GM21367 (cell line): Measurements from ENCODE around the gene SLC35A4.
"Not testable (repeated sequence)": the region's sequence is repeated elsewhere in the genome, so short reads cannot be mapped to it uniquely, and the experiment has no call there.

ENCODE experiments used
- ATAC-seq: cut with Tn5 transposase; IDR thresholded peaks from one replicate; pipeline ENCODE4 v1.9.1; 2021; ENCODE audit not compliant: unreplicated experiment

The SLC35A4 gene

GRCh38 chr5:140588311-140589070, 23.9 kb downstream of the SLC35A4 start:
- no peak for ATAC-seq

GRCh38 chr5:140590861-140591260, 26.2 kb downstream of the SLC35A4 start:
- no peak for ATAC-seq

- no peak for ATAC-seq
These were observed 27.2 kb downstream of the SLC35A4 start for GRCh38 chr5:140591747-140592372.

- not testable (repeated sequence) for ATAC-seq
These were observed 28.4 kb downstream of the SLC35A4 start for GRCh38 chr5:140593070-140593469.

GRCh38 chr5:140594169-140594568, 29.5 kb downstream of the SLC35A4 start:
- no peak for ATAC-seq

- no peak for ATAC-seq
These were observed 31.1 kb downstream of the SLC35A4 start for GRCh38 chr5:140595538-140596300.

GRCh38 chr5:140596321-140596741, 31.7 kb downstream of the SLC35A4 start:
- no peak for ATAC-seq

- ATAC-seq: no peak
These were observed 34.2 kb downstream of the SLC35A4 start for GRCh38 chr5:140598836-140599235.

GRCh38 chr5:140600096-140600495, 35.5 kb downstream of the SLC35A4 start:
- no peak for ATAC-seq

GRCh38 chr5:140602147-140602546, 37.5 kb downstream of the SLC35A4 start:
- ATAC-seq: no peak

GRCh38 chr5:140603446-140603698, 38.7 kb downstream of the SLC35A4 start:
- not testable (repeated sequence) for ATAC-seq

- no peak for ATAC-seq
These were observed 39.1 kb downstream of the SLC35A4 start for GRCh38 chr5:140603734-140604133.

GRCh38 chr5:140605879-140606278, 41.3 kb downstream of the SLC35A4 start:
- ATAC-seq: no peak

GRCh38 chr5:140607031-140607430, 42.4 kb downstream of the SLC35A4 start:
- ATAC-seq: no peak

- no peak for ATAC-seq
These were observed 44.1 kb downstream of the SLC35A4 start for GRCh38 chr5:140608722-140609121.

- no peak for ATAC-seq
These were observed 44.5 kb downstream of the SLC35A4 start for GRCh38 chr5:140609126-140609525.

- ATAC-seq: no peak
These were observed 46.4 kb downstream of the SLC35A4 start for GRCh38 chr5:140611020-140611521.
